GM13976 (cell line): ENCODE measurements around the gene TMEM259.

Experiments used
- DNase-seq: peaks from one replicate; pipeline ENCODE4 v3.0.0; 2012; ENCODE audit warnings: low spot score
- CTCF ChIP-seq: IDR thresholded peaks from 2 replicates; pipeline ENCODE4 v1.5.1; 2012; ENCODE audit warnings: borderline replicate concordance, mild to moderate bottlenecking; ENCODE audit not compliant: insufficient read depth; ENCODE audit errors: extremely low read depth, missing control alignments, control extremely low read depth
- in situ Hi-C: fragments of 300-500 bp; cut with MboI; formaldehyde crosslinking; loops from one replicate; pipeline ENCODE4 v1.12.0; 2022; ENCODE audit warnings: low sequenced_read_pairs, mixed read lengths, inconsistent platforms; ENCODE audit not compliant: unreplicated experiment

TMEM259 gene

GRCh38 chr19:1018932-1019615 lies 1.8 kb downstream of the TMEM259 start:
- DNase-seq: no peak
- no peak for TF ChIP-seq CTCF
- in situ Hi-C loops: no loop called here

- in situ Hi-C loops: no loop called here
- no peak for DNase-seq
- TF ChIP-seq CTCF: no peak
Observed at GRCh38 chr19:1018393-1018792, 2.5 kb downstream of the TMEM259 start.

GRCh38 chr19:1017906-1018305 lies 3.0 kb downstream of the TMEM259 start:
- no peak for DNase-seq
- TF ChIP-seq CTCF: no peak
- in situ Hi-C loops: no loop called here

- in situ Hi-C loops: no loop called here
Observed at GRCh38 chr19:1017115-1017905, 3.6 kb downstream of the TMEM259 start.

GRCh38 chr19:1016647-1017114 lies 4.2 kb downstream of the TMEM259 start:
- TF ChIP-seq CTCF: no peak
- DNase-seq: no peak

More at GRCh38 chr19:1017115-1017905, 3.6 kb downstream of the TMEM259 start:
- no peak for TF ChIP-seq CTCF
- no peak for DNase-seq

GRCh38 chr19:1015782-1016646 lies 4.9 kb downstream of the TMEM259 start:
- DNase-seq: no peak
- in situ Hi-C loops: no loop called here
- TF ChIP-seq CTCF: no peak

More at GRCh38 chr19:1016647-1017114, 4.2 kb downstream of the TMEM259 start:
- in situ Hi-C loops: no loop called here
